Measurements from ENCODE around the gene FHAD1. TPM values are rescaled to one million over a fixed set of nuclear protein-coding genes. Genes with fewer than 3 reads are reported as not detected.
A peak's percentile ranks its signal among the peaks of the same experiment; 100 is the strongest.

The FHAD1 gene
- total RNA-seq, 4 donors from 2014 or later = 0.54 to 1.9 (median 0.75) TPM

GRCh38 chr1:15405106-15405850 is 158.3 kb downstream of the FHAD1 start:
- Histone ChIP-seq H3K27me3 (no peaks in the 10 kb centered on the region), H3K4me1 (peaks cover 20 to 22% of the 10 kb centered on the region in 2 donors), H3K9me3 (no peaks in the 10 kb centered on the region), H3K4me3 (replicated peaks in 1 of 3) (no peak overlapping the region), H3K36me3 (no peaks in the 10 kb centered on the region), H3K27ac (no peak overlapping the region)
- 94% methylated on average over 8 to 9 of the region's 9 CpGs for WGBS, 2 donors
- DNase-seq = no peak
- no peak for TF ChIP-seq POLR2A (IDR thresholded peaks at IDR 0.05)
- TF ChIP-seq, protein P1, sequence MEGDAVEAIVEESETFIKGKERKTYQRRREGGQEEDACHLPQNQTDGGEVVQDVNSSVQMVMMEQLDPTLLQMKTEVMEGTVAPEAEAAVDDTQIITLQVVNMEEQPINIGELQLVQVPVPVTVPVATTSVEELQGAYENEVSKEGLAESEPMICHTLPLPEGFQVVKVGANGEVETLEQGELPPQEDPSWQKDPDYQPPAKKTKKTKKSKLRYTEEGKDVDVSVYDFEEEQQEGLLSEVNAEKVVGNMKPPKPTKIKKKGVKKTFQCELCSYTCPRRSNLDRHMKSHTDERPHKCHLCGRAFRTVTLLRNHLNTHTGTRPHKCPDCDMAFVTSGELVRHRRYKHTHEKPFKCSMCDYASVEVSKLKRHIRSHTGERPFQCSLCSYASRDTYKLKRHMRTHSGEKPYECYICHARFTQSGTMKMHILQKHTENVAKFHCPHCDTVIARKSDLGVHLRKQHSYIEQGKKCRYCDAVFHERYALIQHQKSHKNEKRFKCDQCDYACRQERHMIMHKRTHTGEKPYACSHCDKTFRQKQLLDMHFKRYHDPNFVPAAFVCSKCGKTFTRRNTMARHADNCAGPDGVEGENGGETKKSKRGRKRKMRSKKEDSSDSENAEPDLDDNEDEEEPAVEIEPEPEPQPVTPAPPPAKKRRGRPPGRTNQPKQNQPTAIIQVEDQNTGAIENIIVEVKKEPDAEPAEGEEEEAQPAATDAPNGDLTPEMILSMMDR (IDR thresholded peaks at IDR 0.05) = no peak
- intact Hi-C loops (cut with DNase I) = no loop called here

DNA sequence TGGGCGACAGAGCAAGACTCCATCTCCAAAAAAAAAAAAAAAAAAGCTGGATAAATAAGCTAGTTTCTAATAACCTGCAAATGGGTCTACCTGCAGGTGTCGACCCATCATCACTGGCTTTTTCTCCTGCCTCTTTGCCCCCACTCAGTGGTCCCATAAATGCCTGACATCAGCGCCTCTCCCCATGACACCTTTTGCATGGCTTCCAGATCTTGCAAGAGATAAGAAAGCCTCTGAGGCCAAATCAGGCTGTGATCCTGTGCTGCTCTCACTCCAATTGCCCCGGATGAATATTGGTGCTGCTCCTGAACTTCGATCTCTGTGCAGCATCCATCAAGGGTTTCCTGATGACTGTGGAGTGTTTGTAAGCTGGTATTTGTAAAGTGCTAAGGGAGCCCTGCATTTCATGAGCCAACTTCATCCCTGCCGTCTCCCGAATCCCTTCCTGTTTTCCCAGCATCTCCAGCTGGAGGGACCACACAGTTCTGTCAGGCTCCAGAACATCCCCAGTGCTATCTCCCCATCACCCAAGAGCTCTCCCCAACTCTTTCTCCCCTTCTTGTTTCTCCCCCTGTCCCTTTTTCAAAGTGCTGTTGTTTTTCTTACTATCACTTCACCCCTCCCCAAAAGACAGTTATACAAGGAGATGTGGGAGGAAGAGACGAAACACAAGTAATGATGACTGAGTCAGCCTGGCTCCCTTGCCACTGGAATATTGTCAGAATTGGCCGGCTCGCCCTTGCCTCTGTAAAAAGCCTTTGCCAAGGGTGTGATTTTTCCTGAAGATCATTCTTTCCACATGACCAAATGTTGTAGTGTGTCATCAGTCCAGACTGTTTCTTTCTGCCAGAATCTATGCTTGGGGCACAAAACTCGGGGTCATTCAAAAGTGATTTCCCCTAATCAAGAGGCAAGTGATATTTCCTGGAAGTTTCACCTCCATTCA is 159.9 kb downstream of the FHAD1 start:
- Histone ChIP-seq H3K9me3 (no peaks in the 10 kb centered on the region), H3K4me1 (peaks cover 31 to 38% of the 10 kb centered on the region in 2 donors), H3K27ac (peak overlapping the region in 2 of 3 donors; percentile 59 to 62), H3K27me3 (no peaks in the 10 kb centered on the region), H3K36me3 (no peaks in the 10 kb centered on the region), H3K4me3 (replicated peaks in 1 of 3) (no peak overlapping the region)
- no peak for TF ChIP-seq POLR2A (IDR thresholded peaks at IDR 0.05)
- TF ChIP-seq, protein P1 (IDR thresholded peaks at IDR 0.05) = no peak
- intact Hi-C loops (cut with DNase I) = no loop called here
- peak; percentile 59 to 62 for DNase-seq
- WGBS, 2 donors = 46 to 48% methylated on average over 11 of the region's 11 CpGs

GRCh38 chr1:15407580-15407979 is 160.6 kb downstream of the FHAD1 start:
- no peaks in the 10 kb centered on the region for H3K27me3 ChIP-seq
- H3K36me3 ChIP-seq = no peaks in the 10 kb centered on the region
- WGBS, 2 donors = 70 to 71% methylated on average over 7 of the region's 7 CpGs
- peak overlapping the region in 2 of 3 donors; percentile 59 to 62 for H3K27ac ChIP-seq
- no peak for DNase-seq
- H3K4me3 ChIP-seq (replicated peaks in 1 of 3) = no peak overlapping the region
- intact Hi-C loops (cut with DNase I) = no loop called here
- peaks cover 38 to 44% of the 10 kb centered on the region in 2 donors for H3K4me1 ChIP-seq
- TF ChIP-seq, protein P1 (IDR thresholded peaks at IDR 0.05) = no peak
- TF ChIP-seq POLR2A (IDR thresholded peaks at IDR 0.05) = no peak
- H3K9me3 ChIP-seq = no peaks in the 10 kb centered on the region

- Histone ChIP-seq H3K27me3 (no peaks in the 10 kb centered on the region), H3K9me3 (no peaks in the 10 kb centered on the region), H3K36me3 (no peaks in the 10 kb centered on the region), H3K27ac (peak overlapping the region; percentile 18 to 88 (median 73)), H3K4me1 (peaks cover 52 to 53% of the 10 kb centered on the region in 2 donors), H3K4me3 (replicated peaks in 1 of 3) (peak overlapping the region in 2 of 3 donors; percentile 63 to 93)
- intact Hi-C loops (cut with DNase I) = no loop called here
- TF ChIP-seq POLR2A (IDR thresholded peaks at IDR 0.05) = no peak
- TF ChIP-seq, protein P1 (IDR thresholded peaks at IDR 0.05) = no peak
- DNase-seq = no peak
- WGBS, 2 donors = 35 to 58% methylated on average over 10 to 14 of the region's 14 CpGs
Observed at GRCh38 chr1:15408890-15409387, 161.9 kb downstream of the FHAD1 start.

Measured in thyroid gland (tissue), 4 donors.